Measurements from ENCODE around the gene TNF.
"Not testable (repeated sequence)": the region's sequence is repeated elsewhere in the genome, so short reads cannot be mapped to it uniquely, and the experiment has no call there.

TNF gene

DNA sequence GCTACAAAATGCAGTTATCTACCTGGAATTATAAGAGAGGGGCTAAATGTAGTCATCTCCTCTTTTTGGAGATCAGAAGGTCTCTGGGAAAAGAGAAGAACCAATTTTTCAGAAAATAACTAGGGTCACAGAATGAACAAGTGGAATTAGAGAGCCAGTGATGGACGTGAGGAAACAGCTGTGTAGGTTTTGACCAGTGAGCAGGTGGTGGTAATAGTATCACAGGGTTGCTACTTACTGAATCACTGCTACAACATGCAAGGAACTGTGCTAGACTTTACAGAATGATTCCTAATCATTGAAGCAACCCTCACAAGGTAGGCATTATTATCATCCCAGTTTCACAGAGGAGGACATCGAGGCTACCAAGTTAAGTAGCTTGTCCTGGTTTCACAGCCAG, 30.7 kb upstream of the TNF start:
- DNase-seq (ENCODE audit: low read depth) = no peak

DNA sequence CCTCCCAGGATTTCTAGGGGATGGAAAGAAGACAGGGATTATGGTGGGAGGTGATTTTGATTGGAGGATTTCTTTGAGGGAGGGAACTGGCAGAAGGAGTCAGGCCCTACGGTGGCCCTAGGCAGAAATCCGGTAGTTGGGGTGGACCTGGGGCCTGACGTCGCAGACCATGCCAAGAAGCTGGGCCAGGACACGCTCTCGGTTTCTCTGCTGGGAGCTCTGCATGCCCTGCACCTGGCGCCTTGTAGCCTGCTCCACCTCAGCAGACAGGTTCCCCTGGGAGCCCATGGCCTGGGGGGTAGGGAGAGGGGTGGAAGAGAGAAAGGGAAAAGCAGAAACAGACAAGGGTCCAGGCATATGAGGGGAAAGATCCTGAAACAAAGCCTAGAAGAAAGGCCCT, 30.1 kb upstream of the TNF start:
- no peak for DNase-seq (ENCODE audit: low read depth)

DNA sequence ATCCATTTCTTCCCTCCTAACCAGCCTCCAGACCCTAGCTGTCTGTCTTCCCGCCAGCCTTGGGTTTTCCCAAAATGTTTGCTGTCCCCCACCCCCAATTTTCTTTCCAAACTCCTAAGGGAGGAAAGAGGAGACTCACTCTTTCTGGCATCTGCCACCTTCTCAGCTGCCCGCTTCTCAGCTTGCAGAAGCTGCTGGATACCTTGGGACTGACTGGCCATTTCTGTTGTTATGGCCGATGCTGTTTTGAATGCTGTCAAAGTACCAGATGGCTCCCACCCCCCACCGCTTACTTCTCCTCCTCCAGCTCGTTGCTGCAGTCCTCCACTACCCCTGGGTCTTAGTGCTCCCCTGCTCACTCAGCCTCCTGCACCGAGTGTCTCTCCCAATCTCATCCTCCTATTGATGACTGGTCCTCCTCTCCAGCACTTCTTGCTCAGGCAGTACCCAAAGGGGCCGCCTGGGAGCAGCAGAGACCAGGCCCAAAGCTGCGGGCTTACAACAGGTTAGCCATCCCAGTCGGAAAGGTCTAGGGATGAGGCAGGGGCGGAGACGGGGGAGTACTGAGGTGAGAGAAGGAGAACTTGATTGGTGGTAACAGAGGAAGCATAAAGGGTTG, 28.9 kb upstream of the TNF start, which contains the start of gene ATP6V1G2:
ATP6V1G2 (minus strand) TSS at position 270 of the 619 bp plus-strand sequence; CDS start at position 221, 49 bp downstream.
- peak; percentile 95 for DNase-seq (ENCODE audit: low read depth)

DNA sequence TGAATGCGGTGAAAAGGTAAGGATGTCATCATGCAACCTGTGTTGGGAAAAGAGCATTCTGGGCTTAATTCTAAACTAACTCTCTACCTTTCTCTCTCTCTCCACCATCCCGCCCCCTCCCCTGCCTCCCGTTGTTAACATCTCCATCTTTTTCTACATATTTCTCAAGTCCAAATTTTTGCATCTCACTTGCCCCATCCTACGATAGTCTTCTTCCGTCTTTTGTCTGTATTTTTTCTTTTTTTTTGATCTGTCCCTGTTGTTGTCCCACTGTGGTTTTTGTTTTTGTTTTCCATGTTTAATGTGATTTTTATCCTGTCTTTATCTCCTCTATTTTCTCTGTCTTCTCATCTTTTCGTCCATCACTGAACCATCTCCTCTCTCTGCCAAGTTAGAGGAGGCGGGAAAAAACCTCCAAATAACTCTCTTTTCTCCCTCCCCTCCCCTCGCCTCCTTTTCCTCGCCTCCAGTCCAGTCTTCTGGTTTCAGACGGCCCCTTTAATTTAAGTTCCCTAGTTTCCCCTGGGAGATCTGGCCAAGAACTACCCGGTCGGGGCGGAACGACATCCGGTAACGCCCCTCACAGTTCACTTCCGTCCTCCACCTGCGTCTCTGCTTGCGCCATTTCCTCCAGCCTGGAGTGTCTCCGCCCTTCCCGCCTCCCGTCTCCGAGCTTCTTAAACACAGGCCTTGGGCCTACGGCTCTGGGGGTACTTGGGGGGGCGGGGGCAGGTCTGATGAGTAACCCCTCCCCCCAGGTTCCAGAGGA, 28.2 kb upstream of the TNF start, which contains the start of gene NFKBIL1:
NFKBIL1 (plus strand) TSS at position 651 of the 769 bp plus-strand sequence; CDS start at position 738, 87 bp downstream.
- peak; percentile 98 for DNase-seq (ENCODE audit: low read depth)

DNA sequence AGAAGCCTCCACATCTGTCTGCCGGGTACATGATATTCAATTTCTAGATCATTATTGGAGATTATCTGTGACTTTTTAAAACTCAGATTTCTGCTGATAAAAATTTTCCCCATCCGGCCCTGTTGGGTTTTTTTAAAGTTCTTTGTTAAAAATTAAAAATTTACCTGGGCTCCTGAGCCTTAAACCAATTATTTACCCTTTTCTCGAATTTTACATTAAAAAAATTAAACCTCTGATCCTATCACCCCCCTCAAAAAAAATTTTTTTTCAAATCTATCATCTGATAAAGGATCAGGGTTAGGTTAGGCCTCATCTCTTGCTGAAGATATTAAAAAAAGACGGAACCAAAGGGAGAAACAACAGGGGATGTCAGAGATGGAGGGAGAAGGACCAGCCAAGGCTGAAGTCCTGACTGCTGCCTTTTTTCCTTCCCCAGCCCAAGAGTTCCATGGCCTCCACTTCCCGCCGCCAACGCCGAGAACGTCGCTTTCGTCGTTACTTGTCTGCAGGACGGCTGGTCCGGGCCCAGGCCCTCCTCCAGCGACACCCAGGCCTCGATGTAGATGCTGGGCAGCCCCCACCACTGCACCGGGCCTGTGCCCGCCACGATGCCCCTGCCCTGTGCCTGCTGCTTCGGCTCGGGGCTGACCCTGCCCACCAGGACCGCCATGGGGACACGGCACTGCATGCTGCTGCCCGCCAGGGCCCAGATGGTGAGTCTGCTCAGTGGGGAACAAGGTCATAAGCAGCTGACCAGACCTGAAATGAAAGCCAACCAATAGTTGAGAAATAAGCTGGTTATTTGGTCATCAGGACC, 27.4 kb upstream of the TNF start:
- no peak for DNase-seq (ENCODE audit: low read depth)

DNA sequence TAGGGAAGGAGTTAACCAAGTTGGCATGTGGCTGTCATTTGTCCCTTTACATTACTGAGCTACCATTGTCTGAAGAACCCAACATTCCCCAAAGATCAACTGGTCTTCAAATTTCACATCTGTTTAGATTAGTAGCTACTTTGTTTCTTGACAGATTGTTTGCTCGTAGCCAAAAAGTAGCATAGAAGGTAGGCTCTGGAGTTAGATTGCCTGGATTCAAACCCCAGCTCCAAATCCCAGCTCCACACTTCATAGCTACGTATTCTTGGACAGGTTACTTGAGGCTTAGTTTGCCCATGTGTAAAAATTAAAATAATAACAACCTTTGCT, 26.9 kb upstream of the TNF start:
- DNase-seq (ENCODE audit: low read depth) = no peak

DNA sequence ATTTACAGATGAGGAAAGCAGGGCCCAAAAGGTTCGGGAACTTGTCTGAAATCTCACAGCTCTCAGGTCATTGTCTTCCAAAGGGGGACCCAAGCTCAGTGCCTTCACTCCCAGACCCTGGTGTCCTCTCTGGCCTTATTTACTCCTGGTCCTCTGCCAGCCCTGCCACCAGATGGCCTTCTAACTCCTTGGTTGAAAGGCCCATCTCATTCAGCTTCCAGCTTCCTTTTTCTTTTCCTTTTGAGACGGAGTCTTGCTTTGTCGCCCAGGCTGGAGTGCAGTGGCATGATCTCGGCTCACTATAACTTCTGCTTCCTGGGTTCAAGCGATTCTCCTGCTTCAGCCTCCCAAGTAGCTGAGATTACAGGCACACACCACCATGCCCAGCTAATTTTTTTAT, 24.0 kb upstream of the TNF start:
- not testable (repeated sequence) for DNase-seq (ENCODE audit: low read depth)

DNA sequence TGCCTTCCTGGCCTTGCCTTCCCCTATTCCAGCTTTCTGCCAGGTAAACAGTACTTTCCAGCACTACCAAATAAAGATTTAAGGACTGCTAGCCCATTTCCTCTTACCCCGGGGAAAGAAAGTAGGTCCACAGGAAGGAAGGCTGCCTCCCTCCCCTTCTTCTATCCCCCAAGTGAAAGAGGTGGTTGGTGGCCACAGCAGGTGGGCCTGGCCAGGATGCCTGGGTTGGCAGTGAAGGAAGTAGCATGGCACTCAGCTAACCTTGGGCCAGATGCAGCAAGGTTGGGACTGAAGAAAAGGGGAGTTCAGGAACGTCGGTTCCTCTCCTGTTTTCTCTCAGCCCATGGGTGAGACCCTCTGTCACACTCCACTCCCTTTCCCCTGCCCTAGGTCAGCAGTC, 19.1 kb upstream of the TNF start:
- DNase-seq (ENCODE audit: low read depth) = no peak

DNA sequence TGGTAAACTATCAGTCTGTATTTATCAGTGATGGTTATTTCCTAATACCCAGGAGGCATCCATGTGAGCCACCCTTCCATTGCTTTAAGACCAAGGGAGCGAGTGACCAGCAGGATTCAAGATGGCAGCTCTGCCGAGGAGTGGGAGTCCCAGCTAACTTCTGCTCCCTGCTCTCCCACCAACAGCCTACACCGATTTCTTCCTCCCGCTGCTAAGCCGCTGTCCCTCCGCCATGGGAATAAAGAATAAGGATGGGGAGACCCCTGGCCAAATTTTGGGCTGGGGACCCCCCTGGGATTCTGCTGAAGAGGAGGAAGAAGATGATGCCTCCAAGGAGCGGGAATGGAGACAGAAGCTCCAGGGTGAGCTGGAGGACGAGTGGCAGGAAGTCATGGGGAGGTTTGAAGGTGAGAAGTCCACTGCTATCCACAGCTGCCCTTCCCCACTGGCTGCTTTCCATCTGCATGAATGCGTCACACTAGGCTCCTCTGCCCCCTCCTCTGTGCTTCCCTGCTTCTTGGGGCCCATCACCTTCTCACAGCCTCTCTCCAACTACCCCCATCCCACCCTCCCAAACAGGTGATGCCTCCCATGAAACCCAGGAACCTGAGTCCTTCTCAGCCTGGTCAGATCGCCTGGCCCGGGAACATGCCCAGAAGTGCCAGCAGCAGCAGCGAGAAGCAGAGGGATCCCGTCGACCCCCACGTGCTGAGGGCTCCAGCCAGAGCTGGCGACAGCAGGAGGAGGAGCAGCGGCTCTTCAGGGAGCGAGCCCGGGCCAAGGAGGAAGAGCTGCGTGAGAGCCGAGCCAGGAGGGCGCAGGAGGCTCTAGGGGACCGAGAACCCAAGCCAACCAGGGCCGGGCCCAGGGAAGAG, 17.7 kb upstream of the TNF start:
- no peak for DNase-seq (ENCODE audit: low read depth)

DNA sequence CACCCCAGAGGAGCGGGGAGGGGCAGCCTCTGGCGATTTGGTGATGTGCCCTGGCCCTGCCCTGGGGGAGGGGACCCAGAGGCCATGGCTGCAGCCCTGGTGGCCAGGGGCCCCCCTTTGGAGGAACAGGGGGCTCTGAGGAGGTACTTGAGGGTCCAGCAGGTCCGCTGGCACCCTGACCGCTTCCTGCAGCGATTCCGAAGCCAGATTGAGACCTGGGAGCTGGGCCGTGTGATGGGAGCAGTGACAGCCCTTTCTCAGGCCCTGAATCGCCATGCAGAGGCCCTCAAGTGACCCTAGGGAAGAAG, 17.1 kb upstream of the TNF start:
- no peak for DNase-seq (ENCODE audit: low read depth)

DNA sequence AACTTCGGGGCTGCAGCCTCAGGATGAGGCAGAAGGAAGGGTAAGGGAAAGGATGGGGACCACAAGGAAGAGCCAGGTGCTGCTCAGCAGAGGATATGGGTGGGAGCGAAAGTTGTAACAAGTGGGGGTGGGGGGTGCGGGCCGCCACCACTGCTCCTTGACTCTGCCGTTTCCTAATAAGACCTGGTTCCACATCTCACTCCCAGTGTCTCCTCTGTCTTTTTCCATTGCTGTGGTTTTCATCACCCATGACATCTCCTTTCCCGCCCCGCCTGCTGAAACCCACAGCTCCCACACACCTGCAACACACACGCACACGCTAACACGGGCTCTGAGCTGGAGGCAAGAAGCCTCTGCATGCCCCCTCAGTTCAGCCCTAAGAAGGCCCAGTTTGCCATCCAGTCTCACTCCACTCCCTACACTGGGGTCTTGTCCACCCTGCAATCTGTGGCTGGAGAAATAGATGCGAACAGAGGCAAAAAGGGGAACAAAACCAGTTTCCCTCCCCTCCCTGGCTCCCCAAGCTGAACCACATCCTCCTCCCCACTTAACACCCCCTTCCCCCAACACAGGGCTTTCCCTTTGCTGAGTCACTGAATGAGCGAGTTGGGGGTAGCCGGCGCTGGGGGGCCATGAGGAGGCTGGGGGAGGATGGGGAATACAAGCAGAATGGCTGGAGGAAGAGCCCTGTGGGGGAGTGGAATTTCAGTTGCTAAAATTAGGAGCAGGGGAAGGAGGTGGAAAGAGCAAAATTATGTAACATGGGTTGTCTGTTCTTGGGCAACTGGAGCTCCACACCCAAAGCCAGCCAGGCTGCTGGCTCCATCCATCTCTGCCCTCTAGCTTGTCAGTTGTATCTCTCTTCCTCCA, 16.5 kb upstream of the TNF start:
- no peak for DNase-seq (ENCODE audit: low read depth)

DNA sequence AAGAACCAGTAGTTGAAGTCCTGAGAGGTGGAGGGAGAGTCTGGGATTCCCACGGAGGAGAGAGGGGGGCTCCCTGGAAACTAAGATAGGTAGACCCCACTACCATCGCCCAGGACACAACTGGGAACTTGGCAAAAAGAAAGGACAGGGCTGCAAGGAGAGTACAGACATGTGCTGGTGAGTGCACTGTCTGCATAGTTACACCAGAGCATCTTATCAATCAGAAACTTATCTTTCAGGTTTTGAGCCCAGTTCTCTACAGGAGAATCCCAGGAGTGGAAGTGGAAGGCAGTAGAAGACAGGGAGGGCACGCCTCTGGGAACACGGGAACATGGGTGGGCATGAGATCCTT, 15.8 kb upstream of the TNF start:
- no peak for DNase-seq (ENCODE audit: low read depth)

DNA sequence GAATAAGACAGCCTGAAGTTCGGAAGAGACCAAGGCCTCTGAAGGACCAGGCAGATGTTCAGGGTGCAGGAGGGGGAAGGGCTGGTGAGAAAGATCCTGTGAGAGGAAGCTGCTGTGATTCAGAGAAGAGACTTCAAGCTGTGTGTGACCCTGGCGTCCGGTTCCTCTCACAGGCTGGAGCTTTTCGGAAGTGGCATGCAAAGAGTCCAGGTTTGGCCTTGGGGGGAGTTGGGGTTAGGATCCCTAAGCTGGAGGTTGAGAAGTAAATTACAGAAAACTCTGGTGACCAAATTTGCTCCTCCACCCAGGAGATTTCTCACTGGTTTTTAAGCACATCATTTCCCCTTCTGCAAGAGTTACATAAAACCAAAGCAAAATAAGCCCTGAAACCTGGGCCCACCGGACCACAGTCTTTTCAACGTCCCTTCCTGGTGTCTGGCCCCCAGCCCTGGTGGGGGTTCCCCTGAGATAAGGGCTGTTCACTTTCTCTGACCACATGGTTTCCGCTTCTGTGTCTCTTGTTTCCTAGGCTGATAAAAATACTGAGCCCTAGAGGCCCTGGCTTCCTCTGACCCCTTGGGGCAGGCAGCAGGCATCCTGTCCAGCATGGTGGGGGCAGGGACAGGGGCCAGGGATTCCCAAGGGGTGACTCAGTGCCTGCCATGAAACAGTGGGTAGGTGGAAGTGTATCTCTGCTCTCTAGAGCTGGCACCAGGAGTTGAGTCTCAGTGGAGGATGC, 15.2 kb upstream of the TNF start:
- no peak for DNase-seq (ENCODE audit: low read depth)

DNA sequence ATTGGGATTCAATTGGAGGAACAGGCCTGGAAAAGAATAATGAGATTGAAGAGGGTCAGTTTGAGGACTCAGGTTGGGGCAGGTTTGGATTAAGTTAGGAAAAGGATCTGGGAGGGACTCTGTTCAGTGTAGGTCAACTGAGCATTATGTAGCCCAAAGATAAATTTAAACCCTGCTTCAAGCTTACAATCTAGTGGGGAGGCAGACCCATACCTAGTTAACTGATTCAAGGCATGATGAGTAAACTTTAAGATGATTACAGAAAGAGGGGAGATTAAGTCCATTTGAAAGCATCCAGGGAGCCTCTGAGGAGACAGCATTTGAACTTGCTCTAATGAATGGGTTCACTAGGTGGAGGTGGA, 14.7 kb upstream of the TNF start:
- no peak for DNase-seq (ENCODE audit: low read depth)

DNA sequence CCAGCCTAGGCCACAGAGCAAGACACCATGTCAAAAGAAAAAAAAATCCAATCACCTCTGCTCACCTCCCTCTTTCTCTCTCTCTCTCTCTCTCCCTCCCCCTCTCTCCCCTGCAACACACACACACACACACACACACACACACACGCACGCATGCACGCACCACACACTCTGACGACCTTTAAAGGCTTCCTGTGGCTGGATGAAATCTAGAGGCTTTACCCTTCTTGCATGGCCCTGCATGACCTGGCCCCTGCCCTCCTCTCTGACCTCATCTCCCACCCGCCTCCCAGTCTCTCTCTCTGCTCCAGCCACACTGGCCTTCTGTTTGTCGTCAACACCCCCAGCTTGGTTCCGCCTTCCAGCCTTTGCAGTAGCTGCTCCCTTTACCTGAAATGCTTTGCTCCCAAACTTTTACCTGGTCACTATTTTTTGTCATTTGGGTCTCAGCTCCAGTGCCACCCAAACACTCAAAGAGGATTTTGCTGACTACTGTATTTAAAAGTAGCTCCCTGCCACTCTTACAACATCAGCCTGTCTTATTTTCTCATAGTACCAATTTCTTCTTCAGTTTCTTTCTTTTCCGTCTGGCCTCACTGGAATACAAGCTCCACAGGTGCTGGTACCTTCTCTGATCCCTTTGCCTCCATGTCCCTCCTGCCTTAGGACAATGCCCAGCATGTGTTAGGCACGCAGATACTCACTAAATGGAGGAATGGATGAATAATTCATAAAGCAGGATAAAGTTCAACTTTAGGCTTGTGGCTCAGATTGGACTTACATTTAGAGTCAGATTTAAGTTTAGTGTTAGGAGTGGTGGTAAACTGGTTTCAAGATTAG, 7.6 kb upstream of the TNF start:
- DNase-seq (ENCODE audit: low read depth) = no peak

DNA sequence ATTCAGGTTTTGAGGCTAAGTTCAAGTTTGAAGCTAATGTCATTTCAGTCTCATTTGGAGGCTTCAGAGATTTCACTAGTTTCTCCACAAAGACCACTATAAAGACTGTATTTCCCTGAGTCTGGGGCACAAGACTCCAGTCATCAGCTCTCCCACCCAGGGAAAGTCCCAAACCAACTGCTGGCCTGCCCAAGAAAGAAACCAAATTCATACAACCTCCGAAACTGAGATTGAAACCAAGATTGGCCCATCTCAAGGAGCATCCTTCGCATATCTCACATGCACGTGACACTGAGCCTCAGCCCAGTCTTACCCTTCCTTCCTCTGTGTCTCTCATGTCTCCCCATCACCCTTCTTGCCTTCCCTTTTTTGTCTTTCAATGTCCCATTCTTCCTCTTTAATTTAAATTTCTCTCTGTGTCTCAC, 6.8 kb upstream of the TNF start:
- DNase-seq (ENCODE audit: low read depth) = no peak

DNA sequence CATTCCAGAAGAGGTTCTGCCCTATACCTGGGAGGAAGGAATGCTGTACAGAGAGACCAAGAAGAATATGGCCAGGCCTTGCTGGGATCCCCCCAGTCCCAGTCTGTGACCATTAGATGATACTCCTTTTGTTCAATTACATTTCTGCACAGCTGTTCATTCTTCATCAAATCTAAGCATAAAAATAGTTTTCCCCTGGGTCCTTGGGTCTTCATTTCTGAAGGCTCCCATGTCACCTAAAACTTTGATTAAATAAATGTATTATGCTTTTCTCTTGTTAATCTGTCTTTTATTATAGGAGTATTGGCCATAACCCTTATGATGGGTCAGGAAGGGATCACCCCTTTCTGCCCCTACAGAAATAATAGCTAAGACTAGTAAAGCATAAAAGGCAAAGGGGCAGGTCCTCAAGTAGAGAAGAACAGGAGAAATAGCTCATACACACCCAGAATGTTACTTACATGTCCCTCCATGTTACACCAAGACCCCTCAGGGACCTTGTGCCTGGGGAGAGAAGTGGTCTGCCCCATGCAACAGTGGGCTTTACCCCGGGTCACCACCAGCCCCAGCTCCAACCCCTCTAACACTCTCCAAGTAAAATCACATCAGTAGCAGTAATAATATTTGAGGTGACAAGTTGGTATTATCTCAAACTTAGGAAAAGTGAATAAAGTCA, 5.4 kb upstream of the TNF start:
- no peak for DNase-seq (ENCODE audit: low read depth)

DNA sequence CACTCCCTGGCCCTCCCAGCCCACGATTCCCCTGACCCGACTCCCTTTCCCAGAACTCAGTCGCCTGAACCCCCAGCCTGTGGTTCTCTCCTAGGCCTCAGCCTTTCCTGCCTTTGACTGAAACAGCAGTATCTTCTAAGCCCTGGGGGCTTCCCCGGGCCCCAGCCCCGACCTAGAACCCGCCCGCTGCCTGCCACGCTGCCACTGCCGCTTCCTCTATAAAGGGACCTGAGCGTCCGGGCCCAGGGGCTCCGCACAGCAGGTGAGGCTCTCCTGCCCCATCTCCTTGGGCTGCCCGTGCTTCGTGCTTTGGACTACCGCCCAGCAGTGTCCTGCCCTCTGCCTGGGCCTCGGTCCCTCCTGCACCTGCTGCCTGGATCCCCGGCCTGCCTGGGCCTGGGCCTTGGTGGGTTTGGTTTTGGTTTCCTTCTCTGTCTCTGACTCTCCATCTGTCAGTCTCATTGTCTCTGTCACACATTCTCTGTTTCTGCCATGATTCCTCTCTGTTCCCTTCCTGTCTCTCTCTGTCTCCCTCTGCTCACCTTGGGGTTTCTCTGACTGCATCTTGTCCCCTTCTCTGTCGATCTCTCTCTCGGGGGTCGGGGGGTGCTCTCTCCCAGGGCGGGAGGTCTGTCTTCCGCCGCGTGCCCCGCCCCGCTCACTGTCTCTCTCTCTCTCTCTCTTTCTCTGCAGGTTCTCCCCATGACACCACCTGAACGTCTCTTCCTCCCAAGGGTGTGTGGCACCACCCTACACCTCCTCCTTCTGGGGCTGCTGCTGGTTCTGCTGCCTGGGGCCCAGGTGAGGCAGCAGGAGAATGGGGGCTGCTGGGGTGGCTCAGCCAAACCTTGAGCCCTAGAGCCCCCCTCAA, 3.1 kb upstream of the TNF start, which contains the start of gene LTA:
LTA (plus strand) TSS at position 249 of the 871 bp plus-strand sequence; CDS start at position 703, 454 bp downstream.
- no peak for DNase-seq (ENCODE audit: low read depth)
